SU-DHL-6 (cell line): ENCODE results near the gene ANKH.

Experiments used
- H2AFZ ChIP-seq: fragments of 200-600 bp; sonication (generic); 2 replicates; pipeline ENCODE4 v1.6.1; 2014; ENCODE audit warnings: low read depth, mild to moderate bottlenecking, moderate library complexity, mixed read lengths, antibody characterized with exemption, low read length; ENCODE audit not compliant: severe bottlenecking
- H3F3A ChIP-seq: fragments of 200-600 bp; shearing (Covaris generic); 2 replicates; pipeline ENCODE4 v1.6.0; 2016; ENCODE audit warnings: antibody characterized with exemption, mild to moderate bottlenecking; ENCODE audit not compliant: insufficient read depth
- H3K27ac ChIP-seq: fragments of 200-600 bp; sonication (generic); 2 replicates; pipeline ENCODE4 v1.5.1; 2016; ENCODE audit warnings: low read depth, mild to moderate bottlenecking, low read length, moderate library complexity, mixed read lengths
- H3K27me3 ChIP-seq: fragments of 200-600 bp; sonication (generic), shearing (Covaris generic); 2 replicates; pipeline ENCODE4 v1.6.0; 2014; ENCODE audit warnings: mild to moderate bottlenecking, low read length
- H3K36me3 ChIP-seq: fragments of 200-600 bp; sonication (generic); 2 replicates; pipeline ENCODE4 v1.6.1; 2014; ENCODE audit warnings: mild to moderate bottlenecking, low read length, mixed read lengths
- H3K4me2 ChIP-seq: fragments of 300-600, 200-600 bp; shearing (Covaris generic), sonication (generic); 2 replicates; pipeline ENCODE4 v1.6.0; 2014; ENCODE audit warnings: low read length, low read depth, mild to moderate bottlenecking; ENCODE audit not compliant: poor library complexity, severe bottlenecking
- H3K4me3 ChIP-seq: fragments of 200-600 bp; sonication (generic); 2 replicates; pipeline ENCODE4 v1.5.1; 2014; ENCODE audit warnings: antibody characterized with exemption, low read length, mild to moderate bottlenecking, mixed read lengths; ENCODE audit not compliant: insufficient read depth, poor library complexity, severe bottlenecking
- H3K79me2 ChIP-seq: fragments of 200-600 bp; sonication (generic); 2 replicates; pipeline ENCODE4 v1.6.1; 2014; ENCODE audit warnings: mild to moderate bottlenecking, low read length, moderate library complexity; ENCODE audit not compliant: insufficient read depth
- H3K9ac ChIP-seq: fragments of 200-600 bp; sonication (generic); 2 replicates; pipeline ENCODE4 v1.7.0; 2014; ENCODE audit warnings: mild to moderate bottlenecking, low read length
- H3K9me2 ChIP-seq: fragments of 200-600 bp; sonication (generic); replicated peaks from 2 replicates; pipeline ENCODE4 v1.6.1; 2014; ENCODE audit warnings: low read length; ENCODE audit not compliant: insufficient read depth
- H3K9me3 ChIP-seq: fragments of 200-600 bp; sonication (generic); 2 replicates; pipeline ENCODE4 v1.6.1; 2014; ENCODE audit warnings: low read length, mixed read lengths; ENCODE audit not compliant: insufficient read depth
- H4K20me1 ChIP-seq: fragments of 200-600 bp; sonication (generic); 2 replicates; pipeline ENCODE4 v1.6.1; 2014; ENCODE audit warnings: low read depth, mild to moderate bottlenecking, antibody characterized with exemption, low read length, moderate library complexity, mixed read lengths
- EZH2phosphoT487 ChIP-seq: fragments of 200-600 bp; sonication (generic), shearing (Covaris generic); conservative IDR thresholded peaks from 2 replicates; pipeline ENCODE4 v1.6.1; 2018; ENCODE audit warnings: mild to moderate bottlenecking, antibody characterized with exemption, low read length, moderate library complexity, mixed read lengths
- TF ChIP-seq, protein P1 (sequence below): fragments of 200-600 bp; sonication (generic); IDR thresholded peaks from one replicate; pipeline ENCODE4 v1.5.1; 2017; ENCODE audit warnings: antibody characterized with exemption, mild to moderate bottlenecking, low read length, moderate library complexity; ENCODE audit not compliant: insufficient read depth, poor library complexity, severe bottlenecking

The ANKH gene

GRCh38 chr5:14829396-14829795 lies 42.2 kb downstream of the ANKH start:
- H4K20me1 ChIP-seq = peaks cover 14% of the 10 kb centered on the region; the same call in 1 of the 2 replicates
- no peaks in the 10 kb centered on the region for H3K36me3 ChIP-seq
- H3K79me2 ChIP-seq = peaks cover 97% of the 10 kb centered on the region
- no peaks in the 10 kb centered on the region for H3F3A ChIP-seq
- no peaks in the 10 kb centered on the region for H3K9me3 ChIP-seq
- no peak overlapping the region for H3K4me2 ChIP-seq
- H3K4me3 ChIP-seq = no peak overlapping the region
- no peak for TF ChIP-seq EZH2phosphoT487
- TF ChIP-seq, protein P1, sequence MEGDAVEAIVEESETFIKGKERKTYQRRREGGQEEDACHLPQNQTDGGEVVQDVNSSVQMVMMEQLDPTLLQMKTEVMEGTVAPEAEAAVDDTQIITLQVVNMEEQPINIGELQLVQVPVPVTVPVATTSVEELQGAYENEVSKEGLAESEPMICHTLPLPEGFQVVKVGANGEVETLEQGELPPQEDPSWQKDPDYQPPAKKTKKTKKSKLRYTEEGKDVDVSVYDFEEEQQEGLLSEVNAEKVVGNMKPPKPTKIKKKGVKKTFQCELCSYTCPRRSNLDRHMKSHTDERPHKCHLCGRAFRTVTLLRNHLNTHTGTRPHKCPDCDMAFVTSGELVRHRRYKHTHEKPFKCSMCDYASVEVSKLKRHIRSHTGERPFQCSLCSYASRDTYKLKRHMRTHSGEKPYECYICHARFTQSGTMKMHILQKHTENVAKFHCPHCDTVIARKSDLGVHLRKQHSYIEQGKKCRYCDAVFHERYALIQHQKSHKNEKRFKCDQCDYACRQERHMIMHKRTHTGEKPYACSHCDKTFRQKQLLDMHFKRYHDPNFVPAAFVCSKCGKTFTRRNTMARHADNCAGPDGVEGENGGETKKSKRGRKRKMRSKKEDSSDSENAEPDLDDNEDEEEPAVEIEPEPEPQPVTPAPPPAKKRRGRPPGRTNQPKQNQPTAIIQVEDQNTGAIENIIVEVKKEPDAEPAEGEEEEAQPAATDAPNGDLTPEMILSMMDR = no peak
- H3K9ac ChIP-seq = no peak overlapping the region
- no peak overlapping the region for H3K27ac ChIP-seq
- no peak overlapping the region for H2AFZ ChIP-seq
- no peaks in the 10 kb centered on the region for H3K27me3 ChIP-seq
- H3K9me2 ChIP-seq = no peaks in the 10 kb centered on the region

DNA sequence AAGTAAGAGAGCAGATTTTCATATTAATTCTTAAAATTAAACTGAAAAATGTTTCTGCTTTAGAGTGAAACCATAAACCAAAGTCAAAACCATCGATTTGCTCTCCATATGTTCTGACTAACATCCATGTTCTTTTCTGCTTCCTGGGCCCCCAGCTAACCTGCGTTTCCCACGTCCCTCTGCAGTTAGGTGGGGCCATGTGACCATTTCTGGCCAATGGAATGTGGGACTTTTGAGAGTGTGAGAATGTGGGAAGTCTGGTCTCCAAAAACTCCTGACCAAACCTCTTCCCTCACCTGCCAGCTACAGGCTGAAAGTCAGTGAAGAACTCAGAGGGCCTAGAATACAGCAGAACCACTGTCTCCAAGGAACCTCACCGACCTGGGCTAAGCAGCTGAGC lies 44.9 kb downstream of the ANKH start:
- TF ChIP-seq EZH2phosphoT487 = no peak
- TF ChIP-seq, protein P1 = no peak
- Histone ChIP-seq H3K36me3 (no peaks in the 10 kb centered on the region), H3K27ac (no peak overlapping the region), H3F3A (no peaks in the 10 kb centered on the region), H3K4me3 (no peak overlapping the region), H3K9ac (no peak overlapping the region), H3K4me2 (no peak overlapping the region), H3K79me2 (peaks cover 95% of the 10 kb centered on the region), H3K27me3 (no peaks in the 10 kb centered on the region), H2AFZ (no peak overlapping the region), H4K20me1 (0 out of 2 replicates have a peak, but pooled peaks cover 8% of the 10 kb centered on the region), H3K9me2 (no peaks in the 10 kb centered on the region), H3K9me3 (no peaks in the 10 kb centered on the region)

DNA sequence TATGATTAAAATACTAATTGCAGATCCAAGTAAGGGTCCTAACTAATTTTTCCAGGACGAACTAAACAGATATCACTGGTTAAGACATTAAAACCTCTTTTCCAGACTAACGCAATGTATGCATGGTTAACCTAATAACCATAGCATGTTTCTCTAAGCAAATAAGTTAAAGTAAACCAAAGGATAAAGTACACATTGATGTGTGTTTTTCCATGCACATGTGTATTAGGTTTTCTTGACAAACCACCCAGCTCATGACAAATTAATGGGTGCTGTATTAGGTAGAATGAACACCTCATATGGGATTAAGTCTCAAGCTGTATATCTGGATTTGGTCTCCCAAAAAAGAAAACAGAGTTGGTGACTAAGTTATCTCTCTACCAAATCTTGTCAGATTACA lies 45.6 kb downstream of the ANKH start:
- no peak overlapping the region for H3K4me2 ChIP-seq
- H3K9me2 ChIP-seq = no peaks in the 10 kb centered on the region
- H3F3A ChIP-seq = no peaks in the 10 kb centered on the region
- H3K79me2 ChIP-seq = peaks cover 94% of the 10 kb centered on the region
- H3K27me3 ChIP-seq = no peaks in the 10 kb centered on the region
- H3K9me3 ChIP-seq = no peaks in the 10 kb centered on the region
- H2AFZ ChIP-seq = no peak overlapping the region
- H4K20me1 ChIP-seq = 0 out of 2 replicates have a peak, but pooled peaks cover 9% of the 10 kb centered on the region
- H3K27ac ChIP-seq = no peak overlapping the region
- no peak for TF ChIP-seq EZH2phosphoT487
- TF ChIP-seq, protein P1 = no peak
- no peak overlapping the region for H3K9ac ChIP-seq
- H3K36me3 ChIP-seq = no peaks in the 10 kb centered on the region
- no peak overlapping the region for H3K4me3 ChIP-seq

- H3K9me2 ChIP-seq = no peaks in the 10 kb centered on the region
- no peak overlapping the region for H3K4me2 ChIP-seq
- no peak overlapping the region for H2AFZ ChIP-seq
- H3K9me3 ChIP-seq = no peaks in the 10 kb centered on the region
- H3K36me3 ChIP-seq = no peaks in the 10 kb centered on the region
- 0 out of 2 replicates have a peak, but pooled peaks cover 6% of the 10 kb centered on the region for H4K20me1 ChIP-seq
- H3K9ac ChIP-seq = no peak overlapping the region
- H3K79me2 ChIP-seq = peaks cover 93% of the 10 kb centered on the region
- no peaks in the 10 kb centered on the region for H3K27me3 ChIP-seq
- H3K4me3 ChIP-seq = no peak overlapping the region
- TF ChIP-seq, protein P1 = no peak
- no peaks in the 10 kb centered on the region for H3F3A ChIP-seq
- no peak overlapping the region for H3K27ac ChIP-seq
Measured at GRCh38 chr5:14824499-14824898, 47.1 kb downstream of the ANKH start.
